AG20443 (cell line): ENCODE results near the gene SPATA21.
"Not testable (repeated sequence)": the region's sequence is repeated elsewhere in the genome, so short reads cannot be mapped to it uniquely, and the experiment has no call there.

ENCODE experiments used
- DNase-seq: peaks from one replicate; pipeline ENCODE4 v3.0.0; 2012; ENCODE audit warnings: low spot score, mixed read lengths

Gene SPATA21

GRCh38 chr1:16378443-16378842, 58.8 kb downstream of the SPATA21 start:
- DNase-seq: no peak

- DNase-seq: no peak
Measured at GRCh38 chr1:16376971-16377370, 60.3 kb downstream of the SPATA21 start.

- no peak for DNase-seq
Measured at GRCh38 chr1:16375521-16376340, 61.5 kb downstream of the SPATA21 start.

- no peak for DNase-seq
Measured at GRCh38 chr1:16374266-16374665, 63.0 kb downstream of the SPATA21 start.

- DNase-seq: no peak
Measured at GRCh38 chr1:16372535-16373285, 64.5 kb downstream of the SPATA21 start.

- DNase-seq: no peak
Measured at GRCh38 chr1:16371725-16372124, 65.5 kb downstream of the SPATA21 start.

DNA sequence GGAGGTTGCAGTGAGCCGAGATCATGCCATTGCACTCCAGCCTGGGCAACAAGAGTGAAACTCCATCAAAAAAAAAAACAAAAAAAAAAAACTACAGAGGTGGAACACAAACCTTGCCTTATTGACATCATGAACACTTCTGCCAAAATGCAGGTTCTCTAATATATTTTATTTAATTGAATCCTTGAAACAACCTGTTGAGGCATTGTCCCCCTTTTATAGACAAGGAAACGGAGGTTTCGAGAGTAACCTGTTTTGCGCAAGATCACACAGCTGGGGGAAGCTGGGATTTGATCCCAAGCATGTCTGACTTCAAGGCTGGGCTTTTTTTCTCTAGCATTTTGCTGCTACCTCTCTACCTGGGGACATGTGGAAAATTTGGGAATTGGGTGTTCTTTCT, 67.4 kb downstream of the SPATA21 start:
- no peak for DNase-seq

- no peak for DNase-seq
Measured at GRCh38 chr1:16367968-16368890, 69.0 kb downstream of the SPATA21 start.

DNA sequence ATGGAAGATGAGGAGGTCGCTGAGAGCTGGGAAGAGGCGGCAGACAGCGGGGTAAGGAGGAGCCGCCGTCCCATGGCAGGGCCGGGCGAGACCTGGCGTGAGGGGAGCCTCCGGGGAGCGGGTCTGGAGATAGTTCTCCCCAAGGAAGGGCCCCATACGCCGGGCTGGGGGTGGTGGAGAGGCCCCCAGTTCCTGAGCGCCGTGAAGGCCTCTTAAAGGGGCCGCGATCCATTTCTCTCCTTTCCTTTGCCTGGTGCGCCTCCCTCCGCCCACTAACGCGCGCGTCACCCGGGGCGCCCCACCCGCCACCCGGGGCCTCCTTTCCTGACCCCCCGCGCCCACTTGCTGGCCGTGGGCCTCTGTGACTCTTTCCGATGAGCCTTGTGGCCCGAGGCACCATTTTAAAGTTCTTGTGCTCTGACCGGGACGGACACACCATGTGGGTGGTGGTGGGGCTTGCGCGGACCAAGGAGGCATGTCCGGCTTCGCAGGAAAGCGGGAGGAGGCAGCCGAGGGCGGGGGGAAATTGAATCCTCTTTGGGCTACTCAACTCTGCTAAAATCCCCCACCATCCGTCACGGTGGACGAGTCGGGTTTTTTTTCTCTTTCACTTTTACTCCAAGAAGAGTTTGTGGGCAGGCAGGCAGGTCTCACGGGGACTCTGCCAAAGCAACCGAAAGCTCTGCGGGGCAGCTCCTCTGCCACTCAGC, 69.8 kb downstream of the SPATA21 start:
- peak; percentile 91 for DNase-seq

- peak; percentile 97 for DNase-seq
Measured at GRCh38 chr1:16366722-16367257, 70.4 kb downstream of the SPATA21 start, which contains the start of gene SZRD1. Gene SZRD1 (plus strand): TSS chr1:16367242. CDS start chr1:16367258, 16 bp downstream.

DNA sequence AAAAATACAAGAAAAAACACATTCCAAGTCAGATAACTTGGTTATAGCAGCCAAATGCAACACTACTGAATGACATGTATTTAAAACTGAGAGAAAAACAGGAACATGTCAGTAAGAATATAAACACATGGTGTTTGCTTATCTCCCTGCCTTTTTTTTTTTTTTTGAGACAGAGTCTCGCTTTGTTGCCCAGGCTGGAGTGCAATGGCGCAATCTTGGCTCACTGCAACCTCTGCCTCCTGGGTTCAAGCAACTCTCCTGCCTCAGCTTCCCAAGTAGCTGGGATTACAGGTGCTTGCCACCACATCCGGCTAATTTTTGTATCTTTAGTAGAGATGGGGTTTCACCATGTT, 72.1 kb downstream of the SPATA21 start:
- not testable (repeated sequence) for DNase-seq

DNA sequence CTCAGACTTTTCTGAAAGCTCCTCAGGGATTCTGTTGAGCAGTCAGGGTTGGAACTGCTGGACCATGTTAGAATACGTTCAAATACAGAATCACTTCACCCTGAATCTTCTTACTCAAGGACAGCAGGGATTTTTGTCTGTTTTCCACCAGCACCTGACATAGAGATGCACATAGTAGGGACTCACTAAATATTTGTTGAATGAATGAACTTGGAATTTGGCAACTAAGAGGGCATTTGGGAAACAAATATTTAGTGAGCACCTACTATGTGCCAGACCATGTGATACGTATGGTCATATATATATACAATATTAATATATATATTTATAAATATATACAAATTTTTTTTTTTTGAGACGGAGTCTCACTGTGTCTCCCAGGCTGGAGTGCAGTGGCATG, 80.4 kb downstream of the SPATA21 start:
- DNase-seq: no peak

DNA sequence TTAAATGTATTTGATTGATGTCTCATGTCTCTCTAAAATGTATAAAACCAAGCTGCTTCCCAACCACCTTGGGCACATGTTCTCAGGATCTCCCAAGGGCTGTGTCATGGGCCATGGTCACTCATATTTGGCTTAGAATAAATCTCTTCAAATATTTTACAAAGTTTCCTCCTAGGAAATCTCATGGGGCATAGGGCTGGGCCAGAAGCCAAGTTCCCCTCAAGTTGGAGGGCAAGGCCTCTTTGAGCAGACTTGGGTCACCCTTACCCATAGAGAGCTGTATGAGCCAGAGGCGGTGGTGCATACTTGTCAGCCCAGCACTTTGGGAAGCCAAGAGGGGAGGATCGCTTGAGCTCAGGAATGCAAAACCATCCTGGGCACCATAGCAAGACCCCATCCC, 82.6 kb downstream of the SPATA21 start:
- no peak for DNase-seq

- no peak for DNase-seq
Measured at GRCh38 chr1:16352842-16353535, 84.2 kb downstream of the SPATA21 start.

GRCh38 chr1:16351994-16352841, 85.0 kb downstream of the SPATA21 start, which contains the start of gene FBXO42:
Gene FBXO42 (minus strand): TSS chr1:16352480. CDS start chr1:16315418, 37,062 bp downstream.
- DNase-seq: peak; percentile 98

- peak; percentile 9 for DNase-seq
Measured at GRCh38 chr1:16351456-16351993, 85.7 kb downstream of the SPATA21 start.

- no peak for DNase-seq
Measured at GRCh38 chr1:16349847-16350406, 87.3 kb downstream of the SPATA21 start.
